Endothelial cell of umbilical vein (primary cell): ENCODE data around the gene CREB3. TPM values are rescaled to one million over a fixed set of nuclear protein-coding genes. Genes with fewer than 3 reads are reported as not detected.

Experiments
- BruUV-seq: library from RNA; stranded (reverse); fragments of 400-500 nt; replicated peaks from 2 replicates; lab custom pipeline; 2021; lab: Mats Ljungman, UMichigan
- CTCF ChIA-PET: fragments of 300-600, 350-600 bp; sonication (Branson Sonifier 250); formaldehyde crosslinking; loops from one replicate; lab custom pipeline; 2021; ENCODE audit warnings: antibody characterized with exemption, inconsistent platforms; lab: Charles Lee
- POLR2A ChIA-PET: fragments of 300-600, 350-600 bp; sonication (Branson Sonifier 250); formaldehyde crosslinking; loops from one replicate; lab custom pipeline; 2021; ENCODE audit warnings: antibody characterized with exemption, inconsistent platforms; lab: Charles Lee
- DNase-seq: peaks from one replicate; pipeline ENCODE4 v3.0.0-alpha.2; 2011; ENCODE audit warnings: low read depth, low spot score
- FAIRE-seq: peaks from 2 replicates; lab custom pipeline; 2011; peaks lifted over from hg19 to GRCh38; lab: Jason Lieb, UNC
- H2AFZ ChIP-seq: 2 replicates; pipeline ENCODE4 v1.6.0; 2012; ENCODE audit warnings: low read depth, low read length, control low read depth, inconsistent platforms
- H3K27ac ChIP-seq: 2 replicates; pipeline ENCODE4 v1.5.1; 2011; ENCODE audit warnings: low read depth, mild to moderate bottlenecking, control low read depth, low read length, moderate library complexity; ENCODE audit not compliant: insufficient read depth
- H3K27me3 ChIP-seq, 2 experiments: 2 replicates each; pipeline versions ENCODE4 v1.6.0 to v1.6.1; 2011; ENCODE audit warnings: low read length in 2 of 2, mixed read lengths in 1 of 2; ENCODE audit not compliant: control insufficient read depth in 2 of 2, insufficient read depth in 2 of 2
- H3K36me3 ChIP-seq, 2 experiments: 2 replicates in 1 of 2; 3 replicates in 1 of 2; pipeline ENCODE4 v1.5.1; 2011; ENCODE audit warnings: low read length in 2 of 2, mild to moderate bottlenecking in 1 of 2, moderate library complexity in 1 of 2; ENCODE audit not compliant: control insufficient read depth in 2 of 2, insufficient read depth in 2 of 2; ENCODE audit errors: extremely low read depth in 1 of 2
- H3K4me1 ChIP-seq: 3 replicates; pipeline ENCODE4 v1.5.1; 2011; ENCODE audit warnings: mild to moderate bottlenecking, low read length; ENCODE audit not compliant: control insufficient read depth, insufficient read depth; ENCODE audit errors: extremely low read depth
- H3K4me2 ChIP-seq: 2 replicates; pipeline ENCODE4 v1.6.1; 2011; ENCODE audit warnings: low read length, control low read depth, mixed read lengths; ENCODE audit not compliant: insufficient read depth
- H3K4me3 ChIP-seq, 3 experiments: fragments of 200-600 bp in 1 of 3; sonication (generic), shearing (Covaris generic) in 1 of 3; replicated peaks in 1 of 3; 2 replicates each; pipeline ENCODE4 v1.5.1; 2011 to 2016; ENCODE audit warnings: control low read depth in 3 of 3, low read length in 3 of 3, mild to moderate bottlenecking in 2 of 3, inconsistent platforms in 1 of 3, low read depth in 1 of 3, moderate library complexity in 1 of 3; ENCODE audit not compliant: insufficient read depth in 1 of 3
- H3K79me2 ChIP-seq: 2 replicates; pipeline ENCODE4 v1.6.0; 2012; ENCODE audit warnings: low read length, inconsistent platforms; ENCODE audit not compliant: control insufficient read depth, insufficient read depth
- H3K9ac ChIP-seq: replicated peaks from 2 replicates; pipeline ENCODE3; 2011; ENCODE audit warnings: low read length, control low read depth; ENCODE audit not compliant: insufficient read depth; ENCODE audit errors: extremely low read depth
- H3K9me1 ChIP-seq: replicated peaks from 3 replicates; pipeline ENCODE4 v1.6.0; 2011; ENCODE audit warnings: mild to moderate bottlenecking, low read length; ENCODE audit not compliant: control insufficient read depth, insufficient read depth; ENCODE audit errors: extremely low read depth
- H3K9me3 ChIP-seq: replicated peaks from 2 replicates; pipeline ENCODE4 v1.5.1; 2012; ENCODE audit warnings: low read length, inconsistent platforms; ENCODE audit not compliant: control insufficient read depth, insufficient read depth
- H4K20me1 ChIP-seq: replicated peaks from 2 replicates; pipeline ENCODE3; 2011; ENCODE audit warnings: mild to moderate bottlenecking, low read length; ENCODE audit not compliant: control insufficient read depth, insufficient read depth; ENCODE audit errors: extremely low read depth
- CTCF ChIP-seq, 2 donors: IDR thresholded peaks; 1 replicate in 1 of 2; 2 replicates in 1 of 2; pipeline ENCODE4 v1.5.1; 2011; ENCODE audit warnings: low read length in 2 of 2, mild to moderate bottlenecking in 2 of 2, moderate library complexity in 2 of 2, control low read depth in 1 of 2, inconsistent platforms in 1 of 2, low read depth in 1 of 2; ENCODE audit not compliant: insufficient read depth in 1 of 2; ENCODE audit errors: extremely low read depth in 1 of 2
- EZH2 ChIP-seq: IDR thresholded peaks from 2 replicates; pipeline ENCODE4 v1.6.1; 2012; ENCODE audit warnings: borderline replicate concordance, low read depth, mild to moderate bottlenecking, moderate library complexity, low read length, inconsistent platforms; ENCODE audit not compliant: severe bottlenecking
- FOS ChIP-seq: IDR thresholded peaks from 2 replicates; pipeline ENCODE4 v1.6.1; 2011; ENCODE audit warnings: mild to moderate bottlenecking, low read length, moderate library complexity, borderline replicate concordance; ENCODE audit not compliant: insufficient read depth
- GATA2 ChIP-seq: IDR thresholded peaks from 2 replicates; pipeline ENCODE4 v1.7.0; 2011; ENCODE audit warnings: low read depth, mild to moderate bottlenecking, moderate library complexity, mixed read lengths, low read length; ENCODE audit not compliant: insufficient read length, insufficient read depth
- JUN ChIP-seq: IDR thresholded peaks from 2 replicates; pipeline ENCODE4 v1.6.1; 2011; ENCODE audit warnings: borderline replicate concordance, low read depth; ENCODE audit not compliant: insufficient read length, insufficient read depth
- MAX ChIP-seq: IDR thresholded peaks from 2 replicates; pipeline ENCODE4 v1.6.1; 2011; ENCODE audit not compliant: insufficient read depth, insufficient read length
- MYC ChIP-seq: IDR thresholded peaks from one replicate; pipeline ENCODE4 v1.6.1; 2011; ENCODE audit warnings: mild to moderate bottlenecking, low read depth, low read length
- POLR2A ChIP-seq: IDR thresholded peaks from 2 replicates; pipeline ENCODE4 v1.6.1; 2012; ENCODE audit warnings: low read depth, mild to moderate bottlenecking, control low read depth, low read length
- POLR2AphosphoS5 ChIP-seq: IDR thresholded peaks from 2 replicates; pipeline ENCODE4 v1.6.1; 2012; ENCODE audit warnings: low read depth, mild to moderate bottlenecking, control low read depth, low read length, moderate library complexity; ENCODE audit not compliant: insufficient read depth
- dilution Hi-C: fragments of 300-500 bp; cut with MboI; formaldehyde crosslinking; loops from one replicate; pipeline ENCODE4 v1.15.0; 2019; ENCODE audit warnings: low sequenced_read_pairs; ENCODE audit not compliant: extremely low pct_ligation_motif_present
- intact Hi-C: fragments of 100-400 bp; cut with micrococcal nuclease; formaldehyde crosslinking; loops from one replicate; pipeline ENCODE4 v1.10.0; 2022
- polyA plus RNA-seq, 4 experiments: library from polyadenylated mRNA; depleted of rRNA in 3 of 4; stranded (reverse) in 3 of 4; unstranded in 1 of 4; fragments of >200 nt; gene quantifications; 2 replicates each; pipeline versions ENCODE4 v1.2.1 to v1.2.3, GENCODE V29; 2011 to 2012; ENCODE audit warnings: missing spikeins in 1 of 4
- total RNA-seq: library from RNA; stranded (reverse); gene quantifications from 2 replicates; pipeline ENCODE4 v1.2.3, GENCODE V29; 2021

The CREB3 gene
- total and polyA plus RNA-seq, 2 donors (not counting 3 experiments of a cell fraction or from before 2014, with no cell fraction given) = 39.8 to 52.1 TPM

GRCh38 chr9:35705836-35706430 is 26.5 kb upstream of the CREB3 start:
- Histone ChIP-seq H3K4me1 (no peaks in the 10 kb centered on the region), H3K9ac (no peak overlapping the region), H3K36me3 (peaks cover 57 to 81% of the 10 kb centered on the region in 2 experiments), H4K20me1 (no peaks in the 10 kb centered on the region), H3K79me2 (no peaks in the 10 kb centered on the region), H3K9me3 (no peaks in the 10 kb centered on the region), H3K27me3 (no peaks in the 10 kb centered on the region), H3K4me3 (no peak overlapping the region), H3K4me2 (no peak overlapping the region), H3K27ac (no peak overlapping the region), H2AFZ (no peak overlapping the region), H3K9me1 (no peaks in the 10 kb centered on the region)
- intact Hi-C loops = no loop called here
- CTCF ChIA-PET = interaction anchor here (2.3 kb wide), 1 partner anchor 9 kb away, joined by 17 read pairs; no protein-coding TSS in a partner anchor
- POLR2A ChIA-PET = no interaction called here
- DNase-seq (no peak), FAIRE-seq (no peak)
- dilution Hi-C loops = no loop called here
- TF ChIP-seq GATA2 (no peak), MAX (no peak), FOS (no peak), EZH2 (no peak), POLR2AphosphoS5 (no peak), POLR2A (no peak), JUN (no peak), CTCF (IDR thresholded peaks at IDR 0.05; ENCODE audit: extremely low read depth in 1 of 2, insufficient read depth in 1 of 2, low read depth in 1 of 2, low read length in 2 of 2) (no peak), MYC (no peak)
- BruUV-seq = TSS peak; percentile 65
